Upper lobe of left lung (tissue), 4 donors: ENCODE measurements around the gene SPTBN2.

Experiments used
- CTCF ChIP-seq, 6 experiments: fragments of 450-650 bp in 4 of 6; fragments of 200-600 bp in 2 of 6; sonication (generic) in 2 of 6; IDR thresholded peaks; one replicate each; pipeline ENCODE4 v1.5.1; 2016 to 2019; ENCODE audit warnings: antibody characterized with exemption in 6 of 6
- EP300 ChIP-seq, 4 donors: sonication (generic); formaldehyde crosslinking; IDR thresholded peaks; one replicate each; pipeline ENCODE4 v1.5.1; 2017; ENCODE audit warnings: antibody characterized with exemption in 4 of 4, control low read depth in 2 of 4
- POLR2A ChIP-seq, 4 donors: fragments of 450-650 bp; IDR thresholded peaks; one replicate each; pipeline ENCODE4 v1.5.1; 2016 to 2017; ENCODE audit warnings: antibody characterized with exemption in 4 of 4, mild to moderate bottlenecking in 2 of 4
- POLR2AphosphoS5 ChIP-seq, 2 donors: sonication (generic); formaldehyde crosslinking; IDR thresholded peaks; one replicate each; pipeline ENCODE4 v1.5.1; 2017; ENCODE audit warnings: antibody characterized with exemption in 2 of 2

- TF ChIP-seq EP300 (IDR thresholded peaks at IDR 0.05) (no peak), POLR2AphosphoS5 (IDR thresholded peaks at IDR 0.05) (no peak), CTCF (IDR thresholded peaks at IDR 0.05) (no peak), POLR2A (IDR thresholded peaks at IDR 0.05) (no peak)
These were observed 11.0 kb upstream of the SPTBN2 start for GRCh38 chr11:66739983-66740382.
